ENCODE data around the gene PPM1E. TPM values are rescaled to one million over a fixed set of nuclear protein-coding genes. Genes with fewer than 3 reads are reported as not detected.

PPM1E gene
- polyA plus RNA-seq, 1 donor (not counting 4 experiments of a cell fraction or from before 2014, with no cell fraction given) = not detected

- TF ChIP-seq EZH2 (IDR thresholded peaks at IDR 0.05; ENCODE audit: low read length) = no peak
- TF ChIP-seq CTCF (optimal IDR thresholded peaks at IDR 0.05 in 1 of 3, IDR thresholded peaks at IDR 0.05 in 1 of 3, conservative IDR thresholded peaks at IDR 0.05 in 1 of 3; ENCODE audit: extremely low read depth in 1 of 3, insufficient read depth in 2 of 3, low read length in 3 of 3) = no peak
- no peak overlapping the region for H3K9ac ChIP-seq (ENCODE audit: control insufficient read depth, extremely low read depth, insufficient read depth, low read length)
- no peak overlapping the region for H3K4me2 ChIP-seq (ENCODE audit: control insufficient read depth, extremely low read depth, insufficient read depth, low read depth, low read length)
- no peaks in the 10 kb centered on the region for H3K4me1 ChIP-seq (ENCODE audit: control insufficient read depth, extremely low read depth, insufficient read depth, low read length)
- no peaks in the 10 kb centered on the region for H3K9me3 ChIP-seq (ENCODE audit: control insufficient read depth, low read depth, low read length)
- no peaks in the 10 kb centered on the region for H3K36me3 ChIP-seq (ENCODE audit: control insufficient read depth in 2 of 2, extremely low read depth in 1 of 2, insufficient read depth in 2 of 2, low read length in 2 of 2)
- DNase-seq (ENCODE audit: low read depth, low spot score) (no peak), FAIRE-seq (no peak)
- no peak overlapping the region for H2AFZ ChIP-seq (ENCODE audit: control insufficient read depth, low read length)
- H4K20me1 ChIP-seq (ENCODE audit: control insufficient read depth, extremely low read depth, insufficient read depth, low read length) = no peaks in the 10 kb centered on the region
- no peak overlapping the region for H3K27ac ChIP-seq (ENCODE audit: control insufficient read depth, insufficient read depth, low read length)
- H3K27me3 ChIP-seq (ENCODE audit: control insufficient read depth, extremely low read depth, insufficient read depth, low read length) = no peaks in the 10 kb centered on the region
- no peaks in the 10 kb centered on the region for H3K79me2 ChIP-seq (ENCODE audit: control insufficient read depth, insufficient read depth, low read length)
- dilution Hi-C loops (cut with MboI; ENCODE audit: extremely low pct_ligation_motif_present, low sequenced_read_pairs) = no loop called here
- no peaks in the 10 kb centered on the region for H3K9me1 ChIP-seq (ENCODE audit: control insufficient read depth, extremely low read depth, insufficient read depth, low read length)
- no peak overlapping the region for H3K4me3 ChIP-seq (ENCODE audit: control insufficient read depth in 2 of 3, extremely low read depth in 1 of 3, insufficient read depth in 2 of 3, low read depth in 1 of 3, low read length in 3 of 3)
Observed at GRCh38 chr17:58944166-58944565, 188.5 kb downstream of the PPM1E start.

- DNase-seq (ENCODE audit: low read depth, low spot score) = no peak
- H3K9ac ChIP-seq (ENCODE audit: control insufficient read depth, extremely low read depth, insufficient read depth, low read length) = no peak overlapping the region
- dilution Hi-C loops (cut with MboI; ENCODE audit: extremely low pct_ligation_motif_present, low sequenced_read_pairs) = no loop called here
- no peaks in the 10 kb centered on the region for H3K9me3 ChIP-seq (ENCODE audit: control insufficient read depth, low read depth, low read length)
- H4K20me1 ChIP-seq (ENCODE audit: control insufficient read depth, extremely low read depth, insufficient read depth, low read length) = no peaks in the 10 kb centered on the region
- no peak overlapping the region for H2AFZ ChIP-seq (ENCODE audit: control insufficient read depth, low read length)
- no peaks in the 10 kb centered on the region for H3K36me3 ChIP-seq (ENCODE audit: control insufficient read depth in 2 of 2, extremely low read depth in 1 of 2, insufficient read depth in 2 of 2, low read length in 2 of 2)
- FAIRE-seq = no peak
- no peaks in the 10 kb centered on the region for H3K4me1 ChIP-seq (ENCODE audit: control insufficient read depth, extremely low read depth, insufficient read depth, low read length)
- no peak overlapping the region for H3K4me3 ChIP-seq (ENCODE audit: control insufficient read depth in 2 of 3, extremely low read depth in 1 of 3, insufficient read depth in 2 of 3, low read depth in 1 of 3, low read length in 3 of 3)
- TF ChIP-seq EZH2 (IDR thresholded peaks at IDR 0.05; ENCODE audit: low read length) (no peak), CTCF (optimal IDR thresholded peaks at IDR 0.05 in 1 of 3, IDR thresholded peaks at IDR 0.05 in 1 of 3, conservative IDR thresholded peaks at IDR 0.05 in 1 of 3; ENCODE audit: extremely low read depth in 1 of 3, insufficient read depth in 2 of 3, low read length in 3 of 3) (no peak)
- no peak overlapping the region for H3K27ac ChIP-seq (ENCODE audit: control insufficient read depth, insufficient read depth, low read length)
- no peaks in the 10 kb centered on the region for H3K27me3 ChIP-seq (ENCODE audit: control insufficient read depth, extremely low read depth, insufficient read depth, low read length)
- no peaks in the 10 kb centered on the region for H3K79me2 ChIP-seq (ENCODE audit: control insufficient read depth, insufficient read depth, low read length)
- H3K9me1 ChIP-seq (ENCODE audit: control insufficient read depth, extremely low read depth, insufficient read depth, low read length) = no peaks in the 10 kb centered on the region
- H3K4me2 ChIP-seq (ENCODE audit: control insufficient read depth, extremely low read depth, insufficient read depth, low read depth, low read length) = no peak overlapping the region
Observed at GRCh38 chr17:58947411-58947810, 191.8 kb downstream of the PPM1E start.

Measured in keratinocyte (primary cell).